Smooth muscle cell (in vitro differentiated cells): ENCODE data around the gene CDRT15L2. TPM values are rescaled to one million over a fixed set of nuclear protein-coding genes. Genes with fewer than 3 reads are reported as not detected.
"Not testable (repeated sequence)": the region's sequence is repeated elsewhere in the genome, so short reads cannot be mapped to it uniquely, and the experiment has no call there.

Experiments
- DNase-seq: peaks from one replicate; lab custom pipeline; 2025; ENCODE audit not compliant: unreplicated experiment; lab: John Stamatoyannopoulos, UW
- H2AFZ ChIP-seq: fragments of 200-600 bp; sonication (generic); 2 replicates; pipeline ENCODE4 v1.6.0; 2016; ENCODE audit warnings: antibody characterized with exemption, low read depth, mild to moderate bottlenecking
- H3F3A ChIP-seq: fragments of 200-600 bp; sonication (generic); 2 replicates; pipeline ENCODE4 v1.6.0; 2017; ENCODE audit warnings: antibody characterized with exemption, low read depth
- H3K27ac ChIP-seq: fragments of 200-600 bp; sonication (generic); 2 replicates; pipeline ENCODE4 v1.5.1; 2016; ENCODE audit warnings: low read depth, mild to moderate bottlenecking
- H3K27me3 ChIP-seq: fragments of 200-600 bp; sonication (generic); 2 replicates; pipeline ENCODE4 v1.6.1; 2016; ENCODE audit warnings: low read depth, mild to moderate bottlenecking
- H3K36me3 ChIP-seq: fragments of 200-600 bp; sonication (generic); 2 replicates; pipeline ENCODE4 v1.5.1; 2016; ENCODE audit warnings: low read depth
- H3K4me1 ChIP-seq: fragments of 200-600 bp; sonication (generic); 2 replicates; pipeline ENCODE4 v1.5.1; 2016; ENCODE audit warnings: low read depth
- H3K4me2 ChIP-seq: fragments of 200-600 bp; sonication (generic); 2 replicates; pipeline ENCODE4 v1.6.0; 2016; ENCODE audit warnings: mild to moderate bottlenecking
- H3K4me3 ChIP-seq: fragments of 200-600 bp; sonication (generic); 2 replicates; pipeline ENCODE4 v1.5.1; 2016; ENCODE audit warnings: mild to moderate bottlenecking
- H3K79me2 ChIP-seq: fragments of 200-600 bp; sonication (generic); 2 replicates; pipeline ENCODE4 v1.6.0; 2016; ENCODE audit warnings: low read depth, mild to moderate bottlenecking
- H3K9ac ChIP-seq: fragments of 200-600 bp; sonication (generic); 2 replicates; pipeline ENCODE4 v1.6.0; 2016; ENCODE audit warnings: low read depth
- H3K9me3 ChIP-seq: fragments of 200-600 bp; sonication (generic); replicated peaks from 2 replicates; pipeline ENCODE4 v1.5.1; 2016; ENCODE audit warnings: low read depth
- H4K20me1 ChIP-seq: fragments of 200-600 bp; sonication (generic); 2 replicates; pipeline ENCODE4 v1.6.0; 2016; ENCODE audit warnings: low read depth
- WGBS: methylation state at CpG from one replicate; pipeline ENCODE4 v1.1.7; 2016; ENCODE audit warnings: low lambda C conversion rate; 5-methylcytosine and 5-hydroxymethylcytosine counted together
- polyA plus RNA-seq: library from polyadenylated mRNA; unstranded; fragments of >200 nt; fragmentation: Nextera tagmentation; extraction: Ambion mirVana; gene quantifications from 2 replicates; pipeline ENCODE4 v1.2.1, GENCODE V29; 2016
- total RNA-seq: library from RNA; depleted of rRNA; stranded (reverse); fragments of >200 nt; gene quantifications from 2 replicates; pipeline ENCODE4 v1.2.3, GENCODE V29; 2014

The CDRT15L2 gene
- not detected in 2 replicates for total RNA-seq
- polyA plus RNA-seq: not detected in 2 replicates

DNA sequence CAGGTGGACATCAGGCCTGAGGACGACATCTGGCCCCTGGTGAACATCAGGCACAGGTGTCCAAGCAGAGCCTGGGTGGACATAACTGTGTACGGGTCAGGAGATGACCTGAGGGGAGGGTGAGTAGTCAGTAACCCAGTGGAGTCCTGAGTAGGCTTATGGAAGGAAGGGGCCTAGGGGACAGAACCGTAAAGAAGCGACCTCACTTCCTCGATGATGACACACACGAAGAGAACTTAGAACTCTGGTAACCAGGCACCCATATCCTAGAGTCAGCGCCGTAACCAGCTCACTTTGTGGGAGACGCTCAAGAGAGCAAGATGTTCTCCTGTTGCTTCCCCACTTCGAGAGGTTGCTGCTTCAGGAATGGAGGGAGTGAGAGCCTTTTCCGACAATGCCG is at the start of gene CDRT15L2:
Gene CDRT15L2, plus strand, starts transcription at position 301 of the 400 bp plus-strand sequence. Its CDS starts 20 bp downstream, at position 321.
- not testable (repeated sequence) for H3F3A ChIP-seq, H3K79me2 ChIP-seq, H3K27me3 ChIP-seq, H3K27ac ChIP-seq, H3K9me3 ChIP-seq, H2AFZ ChIP-seq, H3K4me2 ChIP-seq, DNase-seq, H3K36me3 ChIP-seq, H3K4me1 ChIP-seq, H4K20me1 ChIP-seq, H3K4me3 ChIP-seq, H3K9ac ChIP-seq
- WGBS: 95% methylated on average over 12 of the region's 12 CpGs

DNA sequence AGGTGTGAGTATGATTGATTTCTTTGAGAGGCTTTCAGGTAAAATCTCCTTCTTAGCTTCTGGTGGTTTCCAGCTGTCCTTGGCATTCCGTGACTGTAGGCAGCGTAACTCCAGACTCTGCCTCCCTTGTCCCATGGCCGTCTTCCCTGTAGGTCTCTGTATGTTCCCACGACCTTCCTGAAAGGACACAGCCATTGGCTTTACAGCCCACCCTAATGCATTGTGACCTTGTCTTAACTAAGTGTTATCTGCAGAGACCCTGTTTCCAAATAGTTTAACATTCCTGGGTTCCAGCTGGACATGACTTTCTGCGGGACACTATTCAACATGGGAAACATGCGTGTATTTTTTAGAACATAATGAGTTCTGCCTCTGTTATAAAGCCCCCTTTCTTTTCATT is 49.4 kb upstream of the CDRT15L2 start:
- not testable (repeated sequence) for H3K27me3 ChIP-seq, H3K36me3 ChIP-seq, H3K4me1 ChIP-seq, H2AFZ ChIP-seq, H3F3A ChIP-seq, H3K79me2 ChIP-seq, H3K27ac ChIP-seq, H3K9ac ChIP-seq, H3K4me3 ChIP-seq, H4K20me1 ChIP-seq, H3K9me3 ChIP-seq, DNase-seq, H3K4me2 ChIP-seq
- 62% methylated on average over 2 of the region's 6 CpGs for WGBS

DNA sequence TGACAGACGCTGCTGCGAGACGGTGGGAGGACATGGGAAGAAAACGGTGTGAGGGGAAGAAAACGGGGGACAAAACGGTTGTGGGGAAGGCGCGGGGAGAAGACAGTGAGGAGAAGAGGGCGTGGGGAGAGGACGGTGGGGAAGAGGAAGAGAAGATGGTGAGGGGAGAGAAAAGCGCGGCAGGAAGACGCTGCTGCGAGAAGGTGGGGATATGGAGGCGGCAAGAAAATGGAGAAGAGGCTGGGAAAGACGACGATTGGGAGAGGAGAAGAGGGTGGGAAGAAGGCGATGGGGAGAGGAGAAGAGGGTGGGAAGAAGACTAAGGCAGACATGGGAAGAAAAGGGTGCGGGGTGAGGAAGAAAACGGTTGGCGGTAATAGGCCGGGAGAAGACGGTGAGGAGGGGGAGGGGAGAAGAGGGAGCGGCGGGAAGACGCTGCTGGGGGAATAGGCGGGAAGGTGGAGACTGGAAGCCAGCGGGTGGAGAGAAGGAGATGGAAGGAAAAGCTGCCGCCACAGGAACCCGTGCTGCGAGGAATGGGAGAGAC is 46.9 kb upstream of the CDRT15L2 start:
- not testable (repeated sequence) for H3K79me2 ChIP-seq, H3K27ac ChIP-seq, H3K4me1 ChIP-seq, H3K36me3 ChIP-seq, H3K27me3 ChIP-seq, H3K9me3 ChIP-seq, H4K20me1 ChIP-seq, H2AFZ ChIP-seq, H3F3A ChIP-seq, H3K9ac ChIP-seq, DNase-seq
- Histone ChIP-seq H3K4me2 (peak overlapping the region; percentile 79), H3K4me3 (peak overlapping the region; percentile 56)
- WGBS: no CpG with 5 or more reads among the region's 31 CpGs

DNA sequence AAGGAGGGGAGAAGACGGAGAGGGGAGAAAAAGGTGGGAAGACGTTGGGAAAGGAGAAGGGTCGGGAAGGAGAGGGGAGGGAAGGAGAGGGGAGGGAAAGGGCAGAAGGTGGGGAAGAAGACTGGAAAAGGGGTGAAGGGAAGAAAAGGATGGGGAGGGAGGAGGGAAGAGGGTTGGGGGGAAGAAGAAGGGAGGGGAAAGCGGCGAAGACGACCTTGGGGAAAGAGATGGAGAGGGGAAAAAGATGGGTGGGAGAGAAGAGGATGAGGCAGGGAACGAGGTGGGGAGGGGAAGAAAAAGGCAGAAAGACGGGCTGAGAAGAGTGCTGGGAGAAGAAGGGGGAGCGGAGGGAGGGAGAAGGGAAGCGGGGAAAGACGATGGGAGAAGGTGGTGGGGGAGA is 46.3 kb upstream of the CDRT15L2 start:
- not testable (repeated sequence) for H3K9ac ChIP-seq, H3K36me3 ChIP-seq, H3K27ac ChIP-seq, H2AFZ ChIP-seq, H3F3A ChIP-seq, H3K27me3 ChIP-seq, H3K79me2 ChIP-seq, DNase-seq, H3K4me1 ChIP-seq, H3K9me3 ChIP-seq, H4K20me1 ChIP-seq
- peak overlapping the region; percentile 79 for H3K4me2 ChIP-seq
- peak overlapping the region; percentile 56 for H3K4me3 ChIP-seq
- no CpG with 5 or more reads among the region's 11 CpGs for WGBS

DNA sequence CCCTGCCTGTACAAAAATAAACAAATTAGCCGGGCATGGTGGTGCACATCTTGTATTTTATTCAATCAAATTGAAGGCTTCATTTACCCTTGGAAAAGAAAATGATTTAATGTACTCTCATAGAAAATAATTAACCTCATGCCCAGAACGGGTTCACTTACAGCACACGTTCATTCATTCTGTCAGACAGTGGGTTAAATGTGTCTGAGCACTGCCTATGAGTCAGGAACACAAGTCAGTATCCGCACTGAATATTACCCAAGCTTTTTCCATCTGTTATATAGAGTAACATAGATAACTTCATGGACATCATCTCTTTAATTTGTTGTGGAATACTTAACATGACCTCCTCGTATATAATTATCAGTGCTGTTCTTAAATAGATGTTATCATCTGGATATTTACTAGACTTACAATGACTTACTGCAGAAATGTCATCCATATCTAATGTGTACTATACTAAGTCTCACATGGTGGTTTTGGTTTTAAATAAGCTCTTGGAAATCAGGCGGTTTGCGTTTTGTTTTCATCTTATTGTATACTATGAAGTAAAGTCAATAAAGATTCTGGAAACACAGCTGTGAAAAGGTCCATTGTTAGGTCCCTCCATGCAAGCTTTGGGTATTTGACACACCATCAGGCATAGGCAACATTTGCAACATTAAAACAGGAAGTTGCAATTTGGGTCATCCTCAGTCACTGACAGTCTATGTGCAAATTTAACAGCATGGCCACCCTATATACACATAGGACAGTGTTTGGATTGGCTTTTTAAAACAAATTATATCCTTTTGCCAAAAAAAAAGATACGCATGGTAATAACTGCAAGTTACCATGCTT is 44.6 kb upstream of the CDRT15L2 start:
- not testable (repeated sequence) for DNase-seq, H3K27me3 ChIP-seq, H3K9ac ChIP-seq, H3K4me3 ChIP-seq, H2AFZ ChIP-seq, H3K36me3 ChIP-seq, H3K9me3 ChIP-seq, H3K79me2 ChIP-seq, H3F3A ChIP-seq, H4K20me1 ChIP-seq, H3K4me1 ChIP-seq
- 47% methylated on average over 8 of the region's 8 CpGs for WGBS
- H3K27ac ChIP-seq: peak overlapping the region; percentile 29
- H3K4me2 ChIP-seq: peak overlapping the region; percentile 63

DNA sequence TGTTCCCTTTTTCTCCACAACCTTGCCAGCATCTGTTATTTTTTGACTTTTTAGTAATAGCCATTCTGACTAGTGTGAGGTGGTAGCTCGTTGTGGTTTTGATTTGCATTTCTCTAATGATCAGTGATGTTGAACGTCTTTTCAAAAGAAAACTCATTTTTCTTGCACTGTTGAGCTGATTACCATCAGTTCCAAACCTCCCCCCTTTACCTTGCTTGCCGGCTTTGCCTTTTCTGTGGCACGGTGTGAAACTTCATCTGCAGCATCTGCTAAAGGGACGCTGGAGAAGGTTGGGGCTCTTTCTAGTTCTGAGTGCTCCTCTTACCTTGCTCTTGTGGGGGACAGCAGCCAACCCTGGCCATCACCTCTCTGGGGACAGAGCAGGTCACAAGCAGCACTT is 39.1 kb upstream of the CDRT15L2 start:
- H3K9me3 ChIP-seq, H3K27me3 ChIP-seq, H2AFZ ChIP-seq, H3K79me2 ChIP-seq, H3K9ac ChIP-seq, H4K20me1 ChIP-seq, H3K4me1 ChIP-seq, H3K27ac ChIP-seq, DNase-seq, H3K36me3 ChIP-seq, H3K4me3 ChIP-seq, H3K4me2 ChIP-seq, H3F3A ChIP-seq: not testable (repeated sequence)
- WGBS: 79% methylated on average over 4 of the region's 5 CpGs

DNA sequence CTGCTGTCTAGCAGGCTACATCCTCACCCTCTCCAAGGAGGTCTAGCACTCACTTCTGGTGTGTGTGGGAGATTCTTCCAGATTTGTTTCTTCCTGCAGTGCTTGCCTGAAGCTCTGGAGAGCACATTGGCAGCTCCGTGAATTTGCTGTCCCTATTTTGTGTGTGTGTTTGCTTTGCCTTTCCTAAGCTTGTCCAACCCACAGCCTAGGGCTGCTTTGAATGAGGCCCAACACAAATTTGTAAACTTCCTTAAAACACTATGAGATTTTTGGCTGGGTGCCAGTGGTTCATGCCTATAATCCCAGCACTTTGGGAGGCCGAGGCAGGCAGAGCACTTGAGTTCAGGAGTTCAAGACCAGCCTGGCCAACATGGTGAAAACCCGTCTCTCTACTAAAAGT is 38.7 kb upstream of the CDRT15L2 start:
- H3K9ac ChIP-seq, H3K27ac ChIP-seq, H3K4me3 ChIP-seq, H3K9me3 ChIP-seq, H3K27me3 ChIP-seq, H3K36me3 ChIP-seq, H3K4me2 ChIP-seq, H3K4me1 ChIP-seq, DNase-seq, H4K20me1 ChIP-seq, H3F3A ChIP-seq, H2AFZ ChIP-seq, H3K79me2 ChIP-seq: not testable (repeated sequence)
- 56% methylated on average over 3 of the region's 3 CpGs for WGBS

DNA sequence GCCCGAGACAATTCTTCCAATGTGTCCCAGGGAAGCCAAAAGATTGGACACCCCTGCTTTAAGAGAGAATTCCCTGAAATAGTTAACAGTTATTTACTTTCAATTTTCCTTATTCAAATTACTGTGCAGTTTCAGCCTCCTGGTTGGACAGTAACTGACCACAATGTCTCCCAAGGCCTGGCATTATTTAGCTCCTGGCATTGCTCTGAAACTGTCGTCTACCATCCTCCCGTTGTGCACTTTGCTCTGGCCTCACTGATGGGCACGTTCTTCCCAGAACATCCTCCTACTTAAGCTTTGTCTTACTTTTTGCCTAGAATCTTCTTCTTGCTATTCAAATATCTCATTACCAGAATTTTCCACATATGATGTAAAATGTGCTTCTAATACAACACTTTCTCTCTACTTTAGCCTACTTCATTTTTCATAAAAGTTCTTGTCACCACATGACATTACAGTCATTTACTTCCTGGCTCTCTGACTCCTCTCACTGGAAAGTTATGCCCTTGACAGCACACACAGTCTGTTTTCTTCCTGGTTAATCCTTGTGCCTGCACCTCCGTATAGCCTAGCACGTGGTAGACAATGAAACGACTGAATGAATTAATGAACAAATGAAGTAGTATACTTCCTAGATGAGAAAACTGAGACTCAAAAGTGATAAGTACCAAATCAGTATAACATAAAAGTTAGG is 37.5 kb upstream of the CDRT15L2 start:
- not testable (repeated sequence) for H3F3A ChIP-seq, H4K20me1 ChIP-seq, H3K27me3 ChIP-seq, H3K4me2 ChIP-seq, H3K79me2 ChIP-seq, H3K4me3 ChIP-seq, H3K4me1 ChIP-seq, H3K9me3 ChIP-seq, H3K9ac ChIP-seq, H2AFZ ChIP-seq, H3K27ac ChIP-seq, DNase-seq, H3K36me3 ChIP-seq
- WGBS: 66% methylated on average over 7 of the region's 7 CpGs
